ENCODE data around the gene GMCL2.

Gene GMCL2

DNA sequence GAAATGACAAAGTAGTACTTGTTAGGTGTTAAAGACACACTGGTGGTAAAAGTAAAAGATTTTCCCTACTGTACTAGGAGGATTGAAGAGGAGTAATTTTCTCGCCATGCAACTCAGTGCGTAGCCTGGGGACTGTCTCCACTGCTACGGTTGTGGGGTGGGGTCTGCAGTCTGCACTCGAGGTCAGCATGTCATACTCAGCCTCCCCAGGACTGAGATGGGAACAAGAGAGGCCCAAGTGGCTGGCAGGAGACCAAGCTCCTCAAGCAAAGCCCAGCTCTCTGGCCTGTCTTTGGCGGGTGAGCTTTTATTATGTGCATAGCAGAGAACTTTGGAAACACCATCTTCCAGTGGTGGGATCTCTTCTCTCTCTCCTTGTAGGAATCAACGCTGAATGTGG is 43.9 kb downstream of the GMCL2 start:
- DNase-seq (ENCODE audit: low spot score) = no peak

DNA sequence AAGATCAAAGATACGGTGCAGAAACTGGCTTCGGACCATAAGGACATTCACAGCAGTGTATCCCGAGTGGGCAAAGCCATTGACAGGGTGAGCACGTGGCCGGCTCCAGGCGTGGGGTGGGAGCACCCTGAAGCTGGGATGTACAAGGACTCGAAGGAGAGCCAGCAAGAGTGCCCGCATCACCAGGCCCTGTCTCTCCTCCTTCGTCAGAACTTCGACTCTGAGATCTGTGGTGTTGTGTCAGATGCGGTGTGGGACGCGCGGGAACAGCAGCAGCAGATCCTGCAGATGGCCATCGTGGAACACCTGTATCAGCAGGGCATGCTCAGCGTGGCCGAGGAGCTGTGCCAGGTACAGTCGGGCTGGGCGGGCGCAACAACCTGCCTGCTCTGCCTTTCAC is 44.5 kb downstream of the GMCL2 start:
- no peak for DNase-seq (ENCODE audit: low spot score)

DNA sequence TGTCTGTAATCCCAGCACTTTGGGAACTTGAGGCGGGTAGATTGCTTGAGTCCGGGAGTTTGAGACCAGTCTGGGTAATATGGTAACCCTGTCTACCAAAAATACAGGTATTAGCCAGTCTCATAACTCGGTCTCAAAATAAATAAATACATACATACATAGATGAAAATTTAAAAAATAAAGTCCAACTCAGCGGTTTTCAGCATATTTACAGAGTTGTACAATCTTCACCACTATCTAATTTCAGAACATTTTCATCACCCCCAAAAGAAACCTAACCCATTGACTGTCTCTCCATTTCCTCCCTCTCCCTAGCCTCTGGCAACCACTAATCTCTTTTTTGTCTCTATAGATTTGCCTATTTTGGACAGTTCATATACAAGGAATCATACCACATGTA is 45.6 kb downstream of the GMCL2 start:
- DNase-seq (ENCODE audit: low spot score) = no peak

GRCh38 chr5:178137991-178138390 is 49.2 kb downstream of the GMCL2 start:
- no peak for DNase-seq (ENCODE audit: low spot score)

- DNase-seq (ENCODE audit: low spot score) = no peak
These were observed 50.2 kb downstream of the GMCL2 start for GRCh38 chr5:178136990-178137389.

All from hepatic stellate cell (primary cell).